OCI-LY7 (cell line): ENCODE data around the gene PCED1B. TPM values are rescaled to one million over a fixed set of nuclear protein-coding genes. Genes with fewer than 3 reads are reported as not detected.

Experiments used
- BruUV-seq: library from RNA; stranded (reverse); fragments of 400-500 nt; replicated peaks from 2 replicates; lab custom pipeline; 2021; lab: Mats Ljungman, UMichigan
- CTCF ChIA-PET: fragments of 300-600 bp; sonication (Branson Sonifier 250); formaldehyde crosslinking; loops from one replicate; lab custom pipeline; 2022; ENCODE audit warnings: antibody characterized with exemption; ENCODE audit not compliant: unreplicated experiment; lab: Charles Lee
- POLR2A ChIA-PET: fragments of 300-600 bp; sonication (Branson Sonifier 250); formaldehyde crosslinking; loops from one replicate; lab custom pipeline; 2022; ENCODE audit warnings: antibody characterized with exemption; lab: Charles Lee
- DNase-seq: peaks from one replicate; pipeline ENCODE4 v3.0.0-alpha.2; 2015; ENCODE audit warnings: low spot score
- H2AFZ ChIP-seq: fragments of 200-600 bp; sonication (generic), shearing (Covaris generic); 2 replicates; pipeline ENCODE4 v1.6.1; 2014; ENCODE audit warnings: mild to moderate bottlenecking, antibody characterized with exemption, low read length, moderate library complexity
- H3K27ac ChIP-seq: fragments of 200-600 bp; sonication (generic); 2 replicates; pipeline ENCODE4 v1.5.1; 2014; ENCODE audit warnings: mixed run types, low read depth, mild to moderate bottlenecking, moderate library complexity, low read length, inconsistent platforms; ENCODE audit not compliant: poor library complexity, severe bottlenecking
- H3K36me3 ChIP-seq: fragments of 200-600 bp; sonication (generic); 2 replicates; pipeline ENCODE4 v1.6.1; 2014; ENCODE audit warnings: mild to moderate bottlenecking, antibody characterized with exemption, low read length, moderate library complexity, mixed read lengths; ENCODE audit not compliant: insufficient read depth
- H3K4me1 ChIP-seq: fragments of 200-600 bp; sonication (generic); 2 replicates; pipeline ENCODE4 v1.5.1; 2014; ENCODE audit warnings: mild to moderate bottlenecking, low read length; ENCODE audit not compliant: insufficient read depth, poor library complexity, severe bottlenecking
- H3K4me2 ChIP-seq: fragments of 200-600 bp; sonication (generic); 2 replicates; pipeline ENCODE4 v1.6.1; 2014; ENCODE audit warnings: mild to moderate bottlenecking, low read length
- H3K4me3 ChIP-seq: fragments of 200-600 bp; sonication (generic); 2 replicates; pipeline ENCODE4 v1.5.1; 2014; ENCODE audit warnings: mild to moderate bottlenecking, low read depth, low read length; ENCODE audit not compliant: poor library complexity, severe bottlenecking
- H3K79me2 ChIP-seq: fragments of 200-600 bp; sonication (generic); 2 replicates; pipeline ENCODE4 v1.6.1; 2016; ENCODE audit warnings: low read depth, mild to moderate bottlenecking, low read length, moderate library complexity, mixed read lengths; ENCODE audit not compliant: insufficient read depth
- H3K9me2 ChIP-seq: fragments of 200-600 bp; sonication (generic); 2 replicates; pipeline ENCODE4 v1.6.1; 2016; ENCODE audit warnings: mild to moderate bottlenecking, low read length, mixed read lengths; ENCODE audit not compliant: insufficient read depth
- H3K9me3 ChIP-seq: fragments of 200-600 bp; sonication (generic); 2 replicates; pipeline ENCODE4 v1.6.1; 2014; ENCODE audit warnings: mild to moderate bottlenecking, mixed run types, low read length, mixed read lengths
- H4K20me1 ChIP-seq: fragments of 200-600 bp; sonication (generic); 2 replicates; pipeline ENCODE4 v1.6.1; 2014; ENCODE audit warnings: mild to moderate bottlenecking, antibody characterized with exemption, low read length, moderate library complexity, mixed read lengths; ENCODE audit not compliant: insufficient read depth
- CTCF ChIP-seq: fragments of 200-600 bp; sonication (generic); conservative IDR thresholded peaks from 2 replicates; pipeline ENCODE4 v1.5.1; 2014; ENCODE audit warnings: mild to moderate bottlenecking, antibody characterized with exemption, low read length, moderate library complexity, mixed read lengths
- EZH2phosphoT487 ChIP-seq: fragments of 200-600 bp; sonication (generic); IDR thresholded peaks from 2 replicates; pipeline ENCODE4 v1.6.1; 2018; ENCODE audit warnings: low read depth, borderline replicate concordance, mild to moderate bottlenecking, mixed run types, antibody characterized with exemption, low read length, moderate library complexity, mixed read lengths
- intact Hi-C: fragments of 100-400 bp; cut with micrococcal nuclease; formaldehyde crosslinking; loops from one replicate; pipeline ENCODE4 v1.10.0; 2022; ENCODE audit not compliant: unreplicated experiment
- total RNA-seq, 2 experiments: library from RNA; depleted of rRNA in 1 of 2; stranded (reverse); fragments of >200 nt in 1 of 2; shearing (Covaris generic) in 1 of 2; gene quantifications; 2 replicates each; pipeline ENCODE4 v1.2.3, GENCODE V29; 2014 to 2022

Gene PCED1B
- total RNA-seq, 2 experiments from 2014 or later: 8.4 to 24.3 TPM

- intact Hi-C loops: loop anchor here (5.0 kb wide), 1 partner anchor 46 kb away; no protein-coding TSS in a partner anchor
These were observed 1.4 kb upstream of the PCED1B start for GRCh38 chr12:47078086-47078395.

GRCh38 chr12:47078733-47079467 is 521 bp upstream of the PCED1B start:
- H3K27ac ChIP-seq: no peak overlapping the region
- H3K4me1 ChIP-seq: no peaks in the 10 kb centered on the region
- H3K79me2 ChIP-seq: no peaks in the 10 kb centered on the region
- H4K20me1 ChIP-seq: no peaks in the 10 kb centered on the region
- H2AFZ ChIP-seq: peak overlapping the region; percentile 57; the same call in 1 of the 2 replicates
- no peaks in the 10 kb centered on the region for H3K9me2 ChIP-seq
- TF ChIP-seq CTCF: no peak
- no peak for TF ChIP-seq EZH2phosphoT487
- H3K4me2 ChIP-seq: peak overlapping the region; percentile 64
- ChIA-PET CTCF (no interaction called here), POLR2A (interaction anchor here (0.6 to 2.2 kb wide), 3 partner anchors 13 to 628 kb away, joined by 3 to 5 read pairs (median 5); no protein-coding TSS in a partner anchor)
- intact Hi-C loops: loop anchor here (1.0 to 5.0 kb wide), 3 partner anchors 47 to 330 kb away; no protein-coding TSS in a partner anchor
- no peaks in the 10 kb centered on the region for H3K9me3 ChIP-seq
- no peak for DNase-seq
- BruUV-seq: no TSS peak
- H3K36me3 ChIP-seq: no peaks in the 10 kb centered on the region
- peak overlapping the region; percentile 50 for H3K4me3 ChIP-seq

More at GRCh38 chr12:47078086-47078395, 1.4 kb upstream of the PCED1B start:
- Histone ChIP-seq H3K9me2 (no peaks in the 10 kb centered on the region), H3K36me3 (no peaks in the 10 kb centered on the region), H3K4me2 (no peak overlapping the region), H4K20me1 (no peaks in the 10 kb centered on the region), H3K4me1 (no peaks in the 10 kb centered on the region), H3K27ac (no peak overlapping the region), H3K79me2 (no peaks in the 10 kb centered on the region), H2AFZ (no peak overlapping the region), H3K4me3 (no peak overlapping the region), H3K9me3 (no peaks in the 10 kb centered on the region)
- DNase-seq: no peak
- no TSS peak for BruUV-seq
- ChIA-PET CTCF (no interaction called here), POLR2A (interaction anchor here (2.2 kb wide), 1 partner anchor 12 kb away, joined by 5 read pairs; no protein-coding TSS in a partner anchor)
- TF ChIP-seq CTCF: no peak
- TF ChIP-seq EZH2phosphoT487: no peak
